GM19467 (cell line): Measurements from ENCODE around the gene PTPMT1.
"Not testable (repeated sequence)": the region's sequence is repeated elsewhere in the genome, so short reads cannot be mapped to it uniquely, and the experiment has no call there.

ENCODE experiments used
- ATAC-seq: cut with Tn5 transposase; IDR thresholded peaks from one replicate; pipeline ENCODE4 v1.9.1; 2021; ENCODE audit warnings: mild to moderate bottlenecking, moderate library complexity; ENCODE audit not compliant: unreplicated experiment

The PTPMT1 gene

GRCh38 chr11:47565340-47566148, at the start of gene PTPMT1:
Gene PTPMT1, plus strand, starts transcription at chr11:47565599. Its CDS starts 24 bp downstream, at chr11:47565623.
- peak; percentile 79 for ATAC-seq

GRCh38 chr11:47516155-47516554, 49.2 kb upstream of the PTPMT1 start:
- ATAC-seq: no peak

GRCh38 chr11:47516984-47517853, 48.2 kb upstream of the PTPMT1 start:
- no peak for ATAC-seq

GRCh38 chr11:47518212-47518964, 47.0 kb upstream of the PTPMT1 start:
- ATAC-seq: no peak

- no peak for ATAC-seq
These were observed 41.7 kb upstream of the PTPMT1 start for GRCh38 chr11:47523490-47524225.

GRCh38 chr11:47524291-47524874, 41.0 kb upstream of the PTPMT1 start:
- ATAC-seq: no peak

- not testable (repeated sequence) for ATAC-seq
These were observed 39.4 kb upstream of the PTPMT1 start for GRCh38 chr11:47526032-47526431.

- no peak for ATAC-seq
These were observed 38.2 kb upstream of the PTPMT1 start for GRCh38 chr11:47527186-47527585.

- ATAC-seq: no peak
These were observed 35.4 kb upstream of the PTPMT1 start for GRCh38 chr11:47529951-47530350.

- not testable (repeated sequence) for ATAC-seq
These were observed 34.7 kb upstream of the PTPMT1 start for GRCh38 chr11:47530721-47531120.

- no peak for ATAC-seq
These were observed 33.7 kb upstream of the PTPMT1 start for GRCh38 chr11:47531666-47532065.

- ATAC-seq: no peak
These were observed 32.7 kb upstream of the PTPMT1 start for GRCh38 chr11:47532597-47533213.

- no peak for ATAC-seq
These were observed 31.7 kb upstream of the PTPMT1 start for GRCh38 chr11:47533690-47534151.

GRCh38 chr11:47534704-47535251, 30.6 kb upstream of the PTPMT1 start:
- ATAC-seq: no peak

GRCh38 chr11:47536915-47537314, 28.5 kb upstream of the PTPMT1 start:
- ATAC-seq: no peak

GRCh38 chr11:47538741-47539565, 26.4 kb upstream of the PTPMT1 start:
- no peak for ATAC-seq

- ATAC-seq: no peak
These were observed 25.7 kb upstream of the PTPMT1 start for GRCh38 chr11:47539681-47540039.

- no peak for ATAC-seq
These were observed 24.3 kb upstream of the PTPMT1 start for GRCh38 chr11:47541070-47541469.
